HL-60 (cell line): ENCODE measurements around the gene SLC17A9.

ENCODE experiments used
- CTCF ChIP-seq: IDR thresholded peaks from one replicate; pipeline ENCODE4 v1.5.1; 2011; ENCODE audit warnings: low read length, control low read depth, inconsistent platforms; ENCODE audit not compliant: insufficient read depth
- POLR2AphosphoS5 ChIP-seq: IDR thresholded peaks from 2 replicates; pipeline ENCODE4 v1.6.1; 2012; ENCODE audit warnings: low read depth
- REST ChIP-seq: IDR thresholded peaks from 2 replicates; pipeline ENCODE4 v1.6.1; 2012; ENCODE audit warnings: low read depth; ENCODE audit not compliant: insufficient replicate concordance

- TF ChIP-seq CTCF: no peak
- TF ChIP-seq POLR2AphosphoS5: no peak
- no peak for TF ChIP-seq REST
Observed at GRCh38 chr20:62972845-62973745, 20.6 kb downstream of the SLC17A9 start.
